Liver (tissue), 9 donors: Measurements from ENCODE around the gene BCL2L1. TPM values are rescaled to one million over a fixed set of nuclear protein-coding genes. Genes with fewer than 3 reads are reported as not detected.

Experiments
- DNase-seq: peaks from one replicate; pipeline ENCODE4 v3.0.0-alpha.2; 2017; ENCODE audit warnings: low spot score
- H3K27ac ChIP-seq, 2 donors: one replicate each; pipeline ENCODE4 v1.7.0; 2013; ENCODE audit warnings: inconsistent platforms in 2 of 2, low read length in 2 of 2, control low read depth in 1 of 2, low read depth in 1 of 2, mild to moderate bottlenecking in 1 of 2
- H3K27me3 ChIP-seq, 4 donors: one replicate each; pipeline versions ENCODE4 v1.6.1 to v1.7.0; 2013; ENCODE audit warnings: low read length in 3 of 4, inconsistent platforms in 1 of 4, mild to moderate bottlenecking in 1 of 4, moderate library complexity in 1 of 4; ENCODE audit not compliant: control insufficient read depth in 4 of 4, insufficient read depth in 4 of 4
- H3K36me3 ChIP-seq, 4 donors: one replicate each; pipeline versions ENCODE4 v1.6.1 to v1.7.0; 2013; ENCODE audit warnings: low read length in 3 of 4, mild to moderate bottlenecking in 3 of 4, low read depth in 1 of 4, moderate library complexity in 1 of 4; ENCODE audit not compliant: control insufficient read depth in 4 of 4, insufficient read depth in 3 of 4
- H3K4me1 ChIP-seq, 4 donors: one replicate each; pipeline versions ENCODE4 v1.6.1 to v1.7.0; 2013; ENCODE audit warnings: low read length in 3 of 4, mild to moderate bottlenecking in 3 of 4, moderate library complexity in 1 of 4; ENCODE audit not compliant: control insufficient read depth in 4 of 4, insufficient read depth in 4 of 4
- H3K4me3 ChIP-seq, 3 donors: one replicate each; pipeline versions ENCODE4 v1.6.1 to v1.7.0; 2013; ENCODE audit warnings: low read length in 3 of 3, control low read depth in 1 of 3, low read depth in 1 of 3, mild to moderate bottlenecking in 1 of 3
- H3K9ac ChIP-seq, 2 donors: one replicate each; pipeline ENCODE4 v1.7.0; 2013; ENCODE audit warnings: low read length in 2 of 2, mild to moderate bottlenecking in 2 of 2, moderate library complexity in 2 of 2, control low read depth in 1 of 2, low read depth in 1 of 2
- H3K9me3 ChIP-seq, 4 donors: one replicate each; pipeline versions ENCODE4 v1.6.1 to v1.7.0; 2013; ENCODE audit warnings: low read length in 3 of 4; ENCODE audit not compliant: control insufficient read depth in 4 of 4
- EGR1 ChIP-seq, 2 donors: IDR thresholded peaks; 2 replicates each; pipeline ENCODE4 v1.6.1; 2016 to 2018; ENCODE audit warnings: antibody characterized with exemption in 2 of 2, low read depth in 2 of 2
- FOXA1 ChIP-seq: IDR thresholded peaks from 2 replicates; pipeline ENCODE4 v1.6.1; 2016; ENCODE audit warnings: antibody characterized with exemption
- FOXA2 ChIP-seq: IDR thresholded peaks from 2 replicates; pipeline ENCODE4 v1.6.1; 2016; ENCODE audit warnings: antibody characterized with exemption
- GABPA ChIP-seq, 2 donors: IDR thresholded peaks in 1 of 2; conservative IDR thresholded peaks in 1 of 2; 2 replicates each; pipeline ENCODE4 v1.6.1; 2016; ENCODE audit warnings: antibody characterized with exemption in 2 of 2, mild to moderate bottlenecking in 1 of 2, moderate library complexity in 1 of 2
- HNF4A ChIP-seq, 2 donors: conservative IDR thresholded peaks; 2 replicates each; pipeline ENCODE4 v1.6.1; 2016; ENCODE audit warnings: antibody characterized with exemption in 2 of 2, mild to moderate bottlenecking in 2 of 2
- HNF4G ChIP-seq: IDR thresholded peaks from 2 replicates; pipeline ENCODE4 v1.6.1; 2016; ENCODE audit warnings: antibody characterized with exemption
- JUND ChIP-seq, 2 donors: IDR thresholded peaks; 2 replicates each; pipeline ENCODE4 v1.6.1; 2016; ENCODE audit warnings: antibody characterized with exemption in 2 of 2
- NR2F2 ChIP-seq: IDR thresholded peaks from 2 replicates; pipeline ENCODE4 v1.6.1; 2016; ENCODE audit warnings: antibody characterized with exemption
- RAD21 ChIP-seq, 2 donors: IDR thresholded peaks; 2 replicates each; pipeline ENCODE4 v1.6.1; 2016; ENCODE audit warnings: antibody characterized with exemption in 2 of 2, mild to moderate bottlenecking in 2 of 2
- RXRA ChIP-seq, 2 donors: IDR thresholded peaks; 2 replicates each; pipeline ENCODE4 v1.6.1; 2017 to 2018; ENCODE audit warnings: antibody characterized with exemption in 2 of 2, mild to moderate bottlenecking in 1 of 2
- SP1 ChIP-seq: IDR thresholded peaks from 2 replicates; pipeline ENCODE4 v1.6.1; 2018; ENCODE audit warnings: antibody characterized with exemption, mild to moderate bottlenecking
- TAF1 ChIP-seq: conservative IDR thresholded peaks from 2 replicates; pipeline ENCODE4 v1.6.1; 2016; ENCODE audit warnings: antibody characterized with exemption, mild to moderate bottlenecking
- YY1 ChIP-seq: IDR thresholded peaks from 2 replicates; pipeline ENCODE4 v1.6.1; 2016; ENCODE audit warnings: antibody characterized with exemption, mild to moderate bottlenecking
- WGBS: extraction: QIAGEN DNeasy Blood & Tissue Kit; methylation state at CpG from one replicate; pipeline ENCODE4 v1.1.7; 2013; 5-methylcytosine and 5-hydroxymethylcytosine counted together
- polyA plus RNA-seq, 2 donors: library from polyadenylated mRNA; stranded (reverse) in 1 of 2; unstranded in 1 of 2; fragments of 200-250 nt in 1 of 2; fragments of >200 nt in 1 of 2; fragmentation: Nextera tagmentation in 1 of 2; extraction: Ambion mirVana in 1 of 2; gene quantifications; one replicate each; pipeline versions ENCODE4 v1.2.1 to v1.2.3, GENCODE V29; 2013 to 2015
- total RNA-seq, 2 donors: library from RNA; depleted of rRNA; stranded (reverse); fragments of >200 nt; gene quantifications; one replicate each; pipeline ENCODE4 v1.2.3, GENCODE V29; 2014
- TF ChIP-seq, protein P1 (sequence below): IDR thresholded peaks from 2 replicates; pipeline ENCODE4 v1.6.1; 2016; ENCODE audit warnings: antibody characterized with exemption
- TF ChIP-seq, protein P2 (sequence below): IDR thresholded peaks from 2 replicates; pipeline ENCODE4 v1.6.1; 2016; ENCODE audit warnings: antibody characterized with exemption
- TF ChIP-seq, protein P3 (sequence below): IDR thresholded peaks from 2 replicates; pipeline ENCODE4 v1.6.1; 2016; ENCODE audit warnings: antibody characterized with exemption
- TF ChIP-seq, protein P4 (sequence below): IDR thresholded peaks from 2 replicates; pipeline ENCODE4 v1.6.1; 2016; ENCODE audit warnings: antibody characterized with exemption, mild to moderate bottlenecking
- TF ChIP-seq, protein P5 (sequence below): fragments of 150-350 bp; IDR thresholded peaks from 2 replicates; pipeline ENCODE4 v1.5.1; 2017; ENCODE audit warnings: improper control_type of control experiment, low read depth, low read length; ENCODE audit not compliant: missing input control
- donor health status: healthy.
- donor health status: healthy.
- donor health status: healthy.
- donor health status: healthy.
- donor health status: healthy.

The BCL2L1 gene
- total and polyA plus RNA-seq, 4 donors = 29.7 to 124 (median 46.0) TPM

DNA sequence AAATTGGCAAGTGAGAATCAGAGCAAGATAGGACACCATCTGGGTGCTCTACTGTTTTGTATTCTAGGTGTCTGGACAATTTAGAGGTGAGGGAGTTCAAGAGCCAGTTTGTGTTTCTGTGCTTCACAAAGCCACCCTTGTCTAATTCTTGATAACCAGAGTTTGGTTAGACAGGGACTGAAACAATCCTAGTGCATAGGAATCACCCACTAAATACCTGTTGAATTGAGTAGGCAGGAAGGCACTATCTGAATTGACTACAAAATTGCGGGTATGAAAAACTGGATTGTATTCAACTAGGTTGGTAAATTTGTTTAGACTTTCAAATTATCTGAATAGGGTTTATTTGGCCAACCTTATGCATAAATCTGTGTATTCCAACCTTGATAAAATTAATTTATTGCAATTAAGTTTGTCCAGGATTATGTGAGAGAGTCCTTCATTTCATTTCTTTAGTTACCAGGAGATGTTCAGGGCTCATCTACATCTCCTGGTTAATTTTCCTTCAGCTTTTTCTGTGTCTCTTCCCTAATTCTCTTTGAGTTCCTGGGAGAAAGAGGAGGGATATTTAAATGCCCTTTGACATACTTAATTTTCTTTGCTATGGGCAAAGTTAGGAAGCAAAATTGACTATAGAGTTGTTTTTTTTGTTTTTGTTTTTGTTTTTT is 18.1 kb upstream of the BCL2L1 start:
- no peak for DNase-seq
- no peak overlapping the region for H3K9ac ChIP-seq
- peaks cover 2 to 23% (median 10%) of the 10 kb centered on the region in 4 donors for H3K4me1 ChIP-seq
- TF ChIP-seq, protein P1, sequence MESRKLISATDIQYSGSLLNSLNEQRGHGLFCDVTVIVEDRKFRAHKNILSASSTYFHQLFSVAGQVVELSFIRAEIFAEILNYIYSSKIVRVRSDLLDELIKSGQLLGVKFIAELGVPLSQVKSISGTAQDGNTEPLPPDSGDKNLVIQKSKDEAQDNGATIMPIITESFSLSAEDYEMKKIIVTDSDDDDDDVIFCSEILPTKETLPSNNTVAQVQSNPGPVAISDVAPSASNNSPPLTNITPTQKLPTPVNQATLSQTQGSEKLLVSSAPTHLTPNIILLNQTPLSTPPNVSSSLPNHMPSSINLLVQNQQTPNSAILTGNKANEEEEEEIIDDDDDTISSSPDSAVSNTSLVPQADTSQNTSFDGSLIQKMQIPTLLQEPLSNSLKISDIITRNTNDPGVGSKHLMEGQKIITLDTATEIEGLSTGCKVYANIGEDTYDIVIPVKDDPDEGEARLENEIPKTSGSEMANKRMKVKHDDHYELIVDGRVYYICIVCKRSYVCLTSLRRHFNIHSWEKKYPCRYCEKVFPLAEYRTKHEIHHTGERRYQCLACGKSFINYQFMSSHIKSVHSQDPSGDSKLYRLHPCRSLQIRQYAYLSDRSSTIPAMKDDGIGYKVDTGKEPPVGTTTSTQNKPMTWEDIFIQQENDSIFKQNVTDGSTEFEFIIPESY = no peak
- TF ChIP-seq GABPA (IDR thresholded peaks at IDR 0.05 in 1 of 2, conservative IDR thresholded peaks at IDR 0.05 in 1 of 2) (no peak), EGR1 (IDR thresholded peaks at IDR 0.05; ENCODE audit: low read depth in 2 of 2) (no peak), RAD21 (IDR thresholded peaks at IDR 0.05) (no peak), NR2F2 (no peak), HNF4A (conservative IDR thresholded peaks at IDR 0.05) (no peak)
- TF ChIP-seq, protein P2, sequence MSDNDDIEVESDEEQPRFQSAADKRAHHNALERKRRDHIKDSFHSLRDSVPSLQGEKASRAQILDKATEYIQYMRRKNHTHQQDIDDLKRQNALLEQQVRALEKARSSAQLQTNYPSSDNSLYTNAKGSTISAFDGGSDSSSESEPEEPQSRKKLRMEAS = no peak
- TF ChIP-seq, protein P3, sequence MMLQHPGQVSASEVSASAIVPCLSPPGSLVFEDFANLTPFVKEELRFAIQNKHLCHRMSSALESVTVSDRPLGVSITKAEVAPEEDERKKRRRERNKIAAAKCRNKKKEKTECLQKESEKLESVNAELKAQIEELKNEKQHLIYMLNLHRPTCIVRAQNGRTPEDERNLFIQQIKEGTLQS = no peak
- no peak overlapping the region for H3K27ac ChIP-seq
- H3K36me3 ChIP-seq = peaks cover 0 to 2% (median 0%) of the 10 kb centered on the region in 4 donors
- H3K27me3 ChIP-seq = no peaks in the 10 kb centered on the region
- WGBS = 71% methylated on average over 1 of the region's 1 CpG
- H3K9me3 ChIP-seq = no peaks in the 10 kb centered on the region
- H3K4me3 ChIP-seq = peak overlapping the region in 1 of 3 donors; percentile 21

DNA sequence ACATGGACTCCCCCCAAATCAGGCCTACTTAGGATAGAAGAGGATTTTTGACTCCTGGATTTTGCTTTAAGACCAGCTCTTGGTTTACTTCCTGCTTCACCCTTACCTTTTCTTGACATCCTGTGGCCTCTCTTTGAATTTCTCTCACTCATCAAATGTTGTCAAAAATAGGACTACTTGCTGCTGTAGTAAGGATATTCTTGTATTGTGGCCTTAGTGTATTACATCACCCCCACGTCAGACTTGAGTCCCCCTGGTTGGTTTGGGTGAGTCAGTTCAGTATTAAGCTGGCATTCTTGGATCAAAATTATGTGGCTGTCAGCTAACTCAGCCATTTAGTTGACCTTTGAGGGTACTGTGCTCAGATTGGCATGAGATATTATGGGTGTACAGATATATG is 17.5 kb upstream of the BCL2L1 start:
- DNase-seq = no peak
- H3K9me3 ChIP-seq = no peaks in the 10 kb centered on the region
- H3K36me3 ChIP-seq = peaks cover 0 to 2% (median 0%) of the 10 kb centered on the region in 4 donors
- WGBS = 31% methylated on average over 1 of the region's 1 CpG
- no peak overlapping the region for H3K27ac ChIP-seq
- peaks cover 2 to 18% (median 6%) of the 10 kb centered on the region in 4 donors for H3K4me1 ChIP-seq
- peak overlapping the region in 1 of 3 donors; percentile 21 for H3K4me3 ChIP-seq
- TF ChIP-seq YY1 (no peak), JUND (IDR thresholded peaks at IDR 0.05) (no peak), NR2F2 (no peak), HNF4A (conservative IDR thresholded peaks at IDR 0.05) (no peak), FOXA1 (no peak), RAD21 (IDR thresholded peaks at IDR 0.05) (no peak), RXRA (IDR thresholded peaks at IDR 0.05) (no peak), EGR1 (IDR thresholded peaks at IDR 0.05; ENCODE audit: low read depth in 2 of 2) (no peak), HNF4G (no peak), GABPA (IDR thresholded peaks at IDR 0.05 in 1 of 2, conservative IDR thresholded peaks at IDR 0.05 in 1 of 2) (no peak), TAF1 (no peak), FOXA2 (no peak), SP1 (no peak)
- TF ChIP-seq, protein P4, sequence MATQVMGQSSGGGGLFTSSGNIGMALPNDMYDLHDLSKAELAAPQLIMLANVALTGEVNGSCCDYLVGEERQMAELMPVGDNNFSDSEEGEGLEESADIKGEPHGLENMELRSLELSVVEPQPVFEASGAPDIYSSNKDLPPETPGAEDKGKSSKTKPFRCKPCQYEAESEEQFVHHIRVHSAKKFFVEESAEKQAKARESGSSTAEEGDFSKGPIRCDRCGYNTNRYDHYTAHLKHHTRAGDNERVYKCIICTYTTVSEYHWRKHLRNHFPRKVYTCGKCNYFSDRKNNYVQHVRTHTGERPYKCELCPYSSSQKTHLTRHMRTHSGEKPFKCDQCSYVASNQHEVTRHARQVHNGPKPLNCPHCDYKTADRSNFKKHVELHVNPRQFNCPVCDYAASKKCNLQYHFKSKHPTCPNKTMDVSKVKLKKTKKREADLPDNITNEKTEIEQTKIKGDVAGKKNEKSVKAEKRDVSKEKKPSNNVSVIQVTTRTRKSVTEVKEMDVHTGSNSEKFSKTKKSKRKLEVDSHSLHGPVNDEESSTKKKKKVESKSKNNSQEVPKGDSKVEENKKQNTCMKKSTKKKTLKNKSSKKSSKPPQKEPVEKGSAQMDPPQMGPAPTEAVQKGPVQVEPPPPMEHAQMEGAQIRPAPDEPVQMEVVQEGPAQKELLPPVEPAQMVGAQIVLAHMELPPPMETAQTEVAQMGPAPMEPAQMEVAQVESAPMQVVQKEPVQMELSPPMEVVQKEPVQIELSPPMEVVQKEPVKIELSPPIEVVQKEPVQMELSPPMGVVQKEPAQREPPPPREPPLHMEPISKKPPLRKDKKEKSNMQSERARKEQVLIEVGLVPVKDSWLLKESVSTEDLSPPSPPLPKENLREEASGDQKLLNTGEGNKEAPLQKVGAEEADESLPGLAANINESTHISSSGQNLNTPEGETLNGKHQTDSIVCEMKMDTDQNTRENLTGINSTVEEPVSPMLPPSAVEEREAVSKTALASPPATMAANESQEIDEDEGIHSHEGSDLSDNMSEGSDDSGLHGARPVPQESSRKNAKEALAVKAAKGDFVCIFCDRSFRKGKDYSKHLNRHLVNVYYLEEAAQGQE = no peak
- TF ChIP-seq, protein P2 = no peak
- TF ChIP-seq, protein P3 = no peak
- TF ChIP-seq, protein P5, sequence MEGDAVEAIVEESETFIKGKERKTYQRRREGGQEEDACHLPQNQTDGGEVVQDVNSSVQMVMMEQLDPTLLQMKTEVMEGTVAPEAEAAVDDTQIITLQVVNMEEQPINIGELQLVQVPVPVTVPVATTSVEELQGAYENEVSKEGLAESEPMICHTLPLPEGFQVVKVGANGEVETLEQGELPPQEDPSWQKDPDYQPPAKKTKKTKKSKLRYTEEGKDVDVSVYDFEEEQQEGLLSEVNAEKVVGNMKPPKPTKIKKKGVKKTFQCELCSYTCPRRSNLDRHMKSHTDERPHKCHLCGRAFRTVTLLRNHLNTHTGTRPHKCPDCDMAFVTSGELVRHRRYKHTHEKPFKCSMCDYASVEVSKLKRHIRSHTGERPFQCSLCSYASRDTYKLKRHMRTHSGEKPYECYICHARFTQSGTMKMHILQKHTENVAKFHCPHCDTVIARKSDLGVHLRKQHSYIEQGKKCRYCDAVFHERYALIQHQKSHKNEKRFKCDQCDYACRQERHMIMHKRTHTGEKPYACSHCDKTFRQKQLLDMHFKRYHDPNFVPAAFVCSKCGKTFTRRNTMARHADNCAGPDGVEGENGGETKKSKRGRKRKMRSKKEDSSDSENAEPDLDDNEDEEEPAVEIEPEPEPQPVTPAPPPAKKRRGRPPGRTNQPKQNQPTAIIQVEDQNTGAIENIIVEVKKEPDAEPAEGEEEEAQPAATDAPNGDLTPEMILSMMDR = no peak
- TF ChIP-seq, protein P1 = no peak
- H3K9ac ChIP-seq = no peak overlapping the region
- no peaks in the 10 kb centered on the region for H3K27me3 ChIP-seq
